GM21786 (cell line): ENCODE measurements around the gene DELE1.

Experiments
- ATAC-seq: cut with Tn5 transposase; IDR thresholded peaks from one replicate; pipeline ENCODE4 v1.9.1; 2021; ENCODE audit not compliant: unreplicated experiment

Gene DELE1, protein sequence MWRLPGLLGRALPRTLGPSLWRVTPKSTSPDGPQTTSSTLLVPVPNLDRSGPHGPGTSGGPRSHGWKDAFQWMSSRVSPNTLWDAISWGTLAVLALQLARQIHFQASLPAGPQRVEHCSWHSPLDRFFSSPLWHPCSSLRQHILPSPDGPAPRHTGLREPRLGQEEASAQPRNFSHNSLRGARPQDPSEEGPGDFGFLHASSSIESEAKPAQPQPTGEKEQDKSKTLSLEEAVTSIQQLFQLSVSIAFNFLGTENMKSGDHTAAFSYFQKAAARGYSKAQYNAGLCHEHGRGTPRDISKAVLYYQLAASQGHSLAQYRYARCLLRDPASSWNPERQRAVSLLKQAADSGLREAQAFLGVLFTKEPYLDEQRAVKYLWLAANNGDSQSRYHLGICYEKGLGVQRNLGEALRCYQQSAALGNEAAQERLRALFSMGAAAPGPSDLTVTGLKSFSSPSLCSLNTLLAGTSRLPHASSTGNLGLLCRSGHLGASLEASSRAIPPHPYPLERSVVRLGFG

DNA sequence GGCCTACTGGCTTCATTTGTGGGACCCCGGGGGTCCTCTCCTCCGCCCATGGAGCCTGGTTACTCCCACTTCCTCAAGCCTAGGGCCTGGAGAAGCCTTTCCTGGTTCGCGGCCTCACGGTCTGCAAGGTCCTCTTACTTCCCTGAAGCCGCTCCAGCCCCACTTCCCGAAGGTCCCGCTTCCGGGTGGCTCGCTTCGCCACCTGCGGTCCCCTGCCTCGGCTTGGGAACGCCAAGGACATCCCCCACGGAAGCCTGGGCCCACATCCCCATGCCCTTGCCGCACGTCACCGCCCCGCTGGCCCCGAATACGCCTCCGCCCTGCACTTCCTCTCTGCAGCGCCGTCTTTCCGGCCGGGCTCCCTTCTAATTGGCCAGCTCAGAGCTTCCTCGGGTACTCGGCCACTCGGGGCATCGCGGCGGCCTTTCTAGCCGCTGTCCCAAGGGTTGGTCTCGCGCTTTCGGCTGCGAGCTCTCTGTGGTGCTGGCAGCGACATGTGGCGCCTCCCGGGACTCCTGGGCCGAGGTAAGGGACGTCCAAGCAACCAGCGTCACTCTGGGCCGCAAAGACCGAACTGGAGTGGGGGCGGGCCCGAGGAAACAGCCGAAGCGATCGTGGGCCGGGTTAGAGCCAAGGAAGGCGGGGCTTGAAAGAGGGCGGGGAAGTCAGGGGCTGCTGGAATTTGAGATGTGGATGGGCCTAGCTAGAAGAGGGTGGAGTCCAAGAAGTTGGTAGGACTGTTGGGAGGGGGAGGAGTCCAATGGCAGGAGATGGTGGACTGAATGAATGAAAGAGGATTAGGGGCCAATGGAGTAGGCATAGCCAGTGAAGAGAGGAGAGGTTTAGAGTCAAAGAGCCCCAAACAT is at the start of gene DELE1:
Gene DELE1, plus strand, starts transcription at position 424 of the 866 bp plus-strand sequence. Its CDS starts 71 bp downstream, at position 495.
- ATAC-seq: peak; percentile 96

DNA sequence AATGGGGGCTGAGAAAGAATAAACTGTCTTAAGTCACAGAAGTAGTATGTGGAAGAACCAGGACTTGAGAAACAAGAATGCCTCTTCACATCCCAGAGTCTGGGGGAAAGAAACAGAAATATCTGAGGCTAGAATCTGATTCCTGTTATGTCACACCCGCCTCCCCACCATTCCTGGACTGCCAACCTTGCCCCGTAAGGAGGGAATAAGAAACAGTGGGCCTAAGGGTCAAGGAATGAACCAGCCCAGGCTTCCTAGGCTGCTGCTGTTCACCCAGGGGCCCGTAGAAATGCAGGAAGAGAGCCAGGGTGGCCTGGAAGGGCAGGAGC is 49.8 kb upstream of the DELE1 start:
- no peak for ATAC-seq

DNA sequence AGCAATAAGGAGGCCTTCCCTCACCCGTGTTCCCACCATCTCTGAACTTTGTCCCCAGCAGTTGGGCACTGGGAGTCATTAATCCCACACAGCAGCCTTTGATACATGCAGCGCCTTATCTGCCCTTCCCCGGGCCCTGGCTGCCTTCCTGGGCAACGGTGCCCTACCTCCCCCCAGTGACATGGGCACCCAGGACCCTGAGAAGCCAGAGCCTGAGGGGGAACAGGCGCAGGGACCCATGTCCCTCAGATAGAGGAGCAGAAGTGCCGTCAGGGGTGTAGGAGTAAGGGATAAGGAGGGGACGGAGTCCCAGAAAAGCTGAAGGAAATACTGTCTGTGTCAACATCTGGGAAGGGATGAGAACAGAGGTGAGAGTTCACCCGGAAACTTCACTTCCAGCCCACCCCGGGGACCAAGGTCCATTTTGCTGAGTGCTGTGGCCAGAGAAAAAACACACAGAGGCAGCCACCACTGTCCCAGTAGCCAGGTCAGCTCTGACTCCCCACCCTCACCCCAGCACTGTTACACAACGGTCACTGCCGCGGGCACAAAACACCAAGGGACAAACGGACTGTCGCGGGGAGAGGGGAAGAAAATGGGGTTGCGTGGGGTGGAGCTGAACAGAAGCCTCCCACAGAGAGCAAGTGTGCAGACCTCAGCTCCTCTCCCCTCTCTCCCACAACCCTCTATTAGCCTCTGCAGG is 49.3 kb upstream of the DELE1 start:
- no peak for ATAC-seq

DNA sequence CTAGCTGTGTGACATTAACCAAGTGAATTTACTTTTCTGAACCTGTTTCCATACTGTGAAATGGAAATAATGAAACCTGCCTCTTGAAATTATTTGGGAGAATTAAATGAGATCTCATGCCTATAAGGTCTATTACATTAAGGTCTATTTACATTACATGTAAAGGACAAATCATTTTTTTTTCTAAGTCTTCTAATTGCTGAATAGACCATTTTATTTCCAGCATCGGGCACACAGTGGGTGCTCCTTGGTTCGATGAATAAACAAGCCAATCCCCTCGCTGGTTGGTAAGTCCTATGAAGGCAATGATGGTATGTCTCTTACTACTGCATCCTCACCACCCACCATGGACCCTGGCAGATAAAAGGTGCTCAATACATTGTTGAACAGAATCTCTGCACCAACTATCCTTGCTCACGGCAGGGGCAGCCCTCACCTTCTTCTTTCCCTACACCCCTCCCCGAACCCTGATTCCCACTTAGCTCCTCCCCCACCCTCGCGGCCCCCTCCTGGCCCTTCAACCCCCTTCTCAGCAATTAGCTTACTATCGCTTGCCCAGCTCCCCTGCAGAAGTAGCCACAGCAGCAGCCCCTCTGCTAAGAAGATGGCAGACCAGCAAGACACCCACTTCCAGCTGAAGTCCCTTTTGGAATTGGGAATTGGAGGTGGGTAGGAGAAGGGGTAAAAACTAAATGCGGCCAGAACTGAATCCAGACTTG is 48.5 kb upstream of the DELE1 start:
- ATAC-seq: no peak

DNA sequence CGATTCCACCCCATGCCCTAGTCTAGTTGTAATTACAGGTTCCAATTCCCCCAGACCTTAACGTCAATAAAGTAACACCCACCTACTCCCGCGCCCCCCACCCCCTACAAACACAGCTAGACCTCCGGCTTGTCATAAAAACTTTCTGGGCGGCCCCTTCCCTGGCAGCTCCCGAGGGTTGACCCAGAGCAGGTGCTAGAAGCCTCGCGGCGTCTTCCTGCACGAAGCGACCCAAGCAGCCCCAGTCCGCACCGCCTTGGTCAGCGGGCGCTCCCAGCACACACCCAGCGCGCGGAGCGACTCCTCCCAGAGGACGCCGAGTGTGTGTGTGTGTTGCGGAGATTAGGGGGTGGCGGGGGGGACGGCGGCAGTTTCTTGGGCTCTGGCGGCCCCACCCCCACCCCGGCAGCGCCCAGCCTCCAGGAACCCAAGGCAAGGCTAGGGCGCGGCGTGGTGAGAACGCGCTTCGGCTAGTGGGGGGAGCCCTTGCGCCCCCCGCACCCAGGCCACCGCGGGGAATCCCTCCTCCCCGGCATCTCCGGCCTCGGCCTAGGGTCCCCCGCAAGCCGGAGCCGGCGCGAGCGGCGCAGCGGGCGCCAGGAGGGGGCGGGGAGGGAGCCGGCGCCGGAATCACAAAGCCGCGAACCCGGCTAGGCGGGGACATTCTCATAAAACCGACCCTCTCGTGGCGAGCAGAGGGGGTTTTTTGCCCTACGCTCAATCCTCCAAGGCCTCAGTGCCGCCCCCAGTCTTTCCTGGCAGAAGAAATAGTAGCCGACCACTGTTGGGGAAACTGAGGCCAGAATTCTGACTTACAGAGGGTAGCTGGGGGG is 47.7 kb upstream of the DELE1 start:
- no peak for ATAC-seq

DNA sequence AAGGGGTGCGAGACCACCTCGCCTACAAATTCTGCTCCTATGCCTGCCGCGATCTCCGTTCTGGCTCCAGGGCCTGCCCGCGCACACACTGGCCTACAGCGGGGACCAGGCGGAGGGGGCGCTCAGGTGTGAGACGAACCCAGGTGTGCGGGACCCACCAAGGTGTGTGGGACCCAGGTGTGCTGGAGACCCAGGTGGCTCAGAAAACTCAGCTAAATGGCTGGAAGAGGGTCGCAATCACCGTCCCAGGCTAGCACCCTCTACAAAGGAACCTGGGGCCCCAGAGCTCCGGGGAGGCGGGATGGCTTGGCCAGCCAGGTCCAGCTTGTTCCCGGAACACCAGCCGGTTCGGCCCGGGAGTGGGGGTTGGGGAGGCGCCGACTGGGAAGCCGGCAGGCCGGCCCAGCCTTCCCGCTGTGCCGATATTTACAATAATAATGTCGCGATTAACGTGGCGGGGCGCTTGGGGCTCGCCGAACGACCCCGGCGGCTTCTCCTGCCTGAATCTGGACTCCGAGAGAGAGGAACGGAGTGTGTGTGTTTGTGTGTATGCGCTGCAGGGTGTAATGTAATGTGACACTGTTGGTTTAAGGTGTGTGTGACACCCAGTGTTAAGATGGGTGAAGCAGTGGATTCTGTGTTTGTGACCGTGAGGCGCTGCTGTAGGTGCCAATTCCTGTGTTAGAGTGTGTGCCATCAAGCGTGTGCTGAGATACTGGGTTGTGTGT is 46.9 kb upstream of the DELE1 start:
- ATAC-seq: no peak

DNA sequence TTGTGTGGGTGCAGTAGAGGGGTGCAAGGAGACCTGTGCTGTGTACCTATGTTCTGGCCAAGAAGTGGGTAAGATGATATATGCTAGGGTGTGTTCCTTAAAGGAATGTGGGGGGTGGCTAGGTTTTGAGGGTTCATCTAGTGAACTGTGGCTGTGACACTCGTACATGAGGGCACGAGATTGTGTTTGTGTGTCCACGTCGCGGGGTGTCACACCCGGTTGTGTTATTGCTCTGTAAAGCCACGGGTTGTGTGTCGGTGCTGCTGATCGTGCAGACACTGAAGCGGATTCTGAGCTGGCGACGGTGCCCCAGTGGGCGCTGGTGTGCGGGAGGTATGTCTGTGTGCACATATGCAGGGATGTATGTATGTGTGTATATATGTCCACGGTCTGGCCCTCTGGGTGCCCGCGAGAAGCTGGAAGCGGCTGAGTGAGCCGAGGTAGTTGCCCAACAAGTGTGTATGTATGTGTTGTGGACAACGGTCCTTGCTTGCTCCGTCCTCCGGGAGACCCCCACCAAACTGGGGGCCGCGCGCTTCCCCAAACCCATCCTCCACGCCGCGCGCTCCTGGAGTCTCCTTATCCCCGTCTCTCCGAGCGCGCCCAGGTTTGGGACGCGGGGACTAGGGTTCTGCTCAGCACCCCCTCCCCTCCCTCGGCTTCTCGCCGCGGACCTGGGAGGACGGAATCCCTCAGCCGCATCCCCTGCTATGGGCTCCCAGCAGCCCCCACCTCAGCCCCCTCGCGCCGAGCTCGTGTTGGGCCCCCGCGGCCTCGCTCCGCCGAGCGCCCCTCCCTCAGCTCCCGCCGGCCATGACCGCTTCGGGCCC is 46.1 kb upstream of the DELE1 start:
- ATAC-seq: no peak

DNA sequence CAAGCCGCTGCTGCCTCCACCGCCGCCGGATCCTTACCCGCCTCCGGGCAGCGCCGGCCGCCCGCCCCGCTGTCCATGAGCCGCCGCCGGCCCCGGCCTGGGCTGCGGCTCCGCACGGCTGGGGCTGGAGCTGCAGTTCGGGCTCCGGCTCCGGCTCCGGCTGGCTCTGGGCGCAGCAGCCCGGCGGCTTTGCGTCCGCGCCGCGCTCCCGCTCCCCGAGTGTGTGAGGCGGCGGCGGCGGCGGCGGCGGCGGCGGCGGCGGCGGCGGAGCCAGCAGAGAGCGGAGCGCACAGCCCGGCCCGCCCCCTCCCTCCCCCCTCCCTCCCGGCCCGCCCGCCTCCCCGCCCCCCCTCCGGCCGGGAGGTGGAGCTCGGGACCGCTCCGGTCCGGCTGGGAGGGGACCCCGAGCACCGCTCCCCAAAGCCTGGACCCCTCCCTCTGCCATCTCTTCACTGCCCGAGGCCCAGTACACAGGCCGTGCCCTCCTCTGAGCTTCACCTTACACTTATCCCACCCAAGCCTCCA is 45.4 kb upstream of the DELE1 start, which contains the start of gene PCDH1:
Gene PCDH1, minus strand, starts transcription at position 225 of the 525 bp plus-strand sequence. Its CDS starts 148 bp downstream, at position 77.
- ATAC-seq: no peak

DNA sequence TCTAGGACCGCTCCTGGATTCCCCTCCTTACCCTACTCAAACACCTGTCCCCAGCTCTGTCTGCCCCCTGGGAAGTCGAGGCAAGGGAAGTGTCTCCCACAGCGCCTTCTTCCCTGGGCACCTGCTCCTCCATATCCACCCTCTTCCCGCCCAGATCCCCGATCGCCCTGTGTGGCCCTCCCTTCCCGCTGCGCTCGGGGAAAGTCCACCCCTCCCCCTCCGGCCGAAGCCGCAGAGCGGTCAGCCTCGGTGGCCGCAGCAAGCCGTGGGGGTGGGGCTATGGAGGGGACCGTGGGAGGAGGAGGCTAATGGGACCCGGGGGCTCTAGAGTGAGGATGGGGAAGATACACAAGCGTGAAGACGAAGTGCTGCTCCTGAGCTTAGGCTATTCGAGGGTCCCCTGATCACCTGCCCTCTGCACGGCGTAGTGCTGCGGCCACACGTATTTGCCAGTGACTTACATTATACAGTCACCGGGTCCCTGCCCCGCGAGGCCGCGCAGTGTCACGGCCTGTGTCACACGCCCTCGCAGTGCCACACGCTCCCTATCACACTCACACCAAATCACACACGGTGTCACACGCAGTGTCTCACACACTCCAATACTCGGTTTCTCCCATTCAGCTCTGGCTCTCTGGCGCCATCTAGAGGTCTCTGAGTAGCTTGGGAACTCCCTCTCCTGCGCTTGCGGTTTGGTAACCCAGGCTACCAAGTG is 44.8 kb upstream of the DELE1 start:
- ATAC-seq: peak; percentile 88

DNA sequence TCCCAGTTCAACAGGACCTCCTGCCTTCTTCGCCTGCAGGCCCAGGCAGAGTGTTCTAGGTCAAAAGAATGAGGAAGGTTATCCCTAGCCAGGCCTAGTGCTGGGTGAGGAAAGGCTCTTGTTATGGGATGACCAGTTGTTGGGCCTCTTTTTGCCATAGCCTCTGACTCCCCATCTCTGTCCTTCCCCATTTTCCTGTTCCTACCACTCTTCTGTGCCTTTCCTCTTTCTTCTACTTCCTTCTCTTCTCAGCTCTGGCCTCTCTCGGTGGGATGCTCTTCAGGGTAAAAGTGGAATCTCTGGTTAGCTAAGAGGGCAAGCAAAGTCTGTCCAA is 44.3 kb upstream of the DELE1 start:
- ATAC-seq: no peak

DNA sequence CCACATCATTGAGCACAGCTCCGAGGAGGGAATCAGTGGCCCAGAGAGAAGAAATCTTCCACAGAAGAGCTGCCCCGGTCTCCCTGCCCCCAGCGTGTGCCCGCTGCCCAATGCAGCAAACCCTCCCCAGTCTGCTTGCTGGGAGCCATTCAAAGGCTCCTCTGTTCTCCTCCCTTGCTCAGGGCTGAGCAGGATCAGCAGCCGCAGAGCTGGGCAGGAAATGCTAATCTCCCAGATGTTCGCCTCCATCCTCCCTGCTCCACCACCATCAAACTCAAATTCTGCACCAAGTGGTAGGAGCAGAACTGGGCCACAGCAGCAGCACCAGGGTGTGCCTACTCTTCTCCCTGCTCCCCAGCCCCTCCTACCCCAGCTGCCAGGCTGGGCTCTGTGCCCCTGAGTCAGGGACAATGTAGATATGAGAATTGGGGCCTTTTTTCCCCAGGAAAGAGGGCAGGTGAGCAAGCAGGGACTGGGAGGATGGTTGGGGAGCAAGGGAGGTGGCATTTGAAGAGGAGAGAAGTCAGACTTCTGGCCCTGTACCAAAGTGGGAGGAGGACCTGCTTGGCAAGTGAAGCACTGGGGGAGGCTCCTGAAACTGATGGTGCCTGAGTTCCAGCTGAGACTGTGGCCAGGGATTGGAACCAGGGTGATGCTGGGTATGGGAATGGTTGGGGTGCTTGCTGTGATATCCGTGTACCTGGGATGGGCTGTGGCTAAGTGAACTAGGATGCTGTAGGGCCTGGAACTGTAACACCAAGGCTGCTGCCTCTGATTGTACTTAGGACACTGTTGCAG is 43.5 kb upstream of the DELE1 start:
- no peak for ATAC-seq

DNA sequence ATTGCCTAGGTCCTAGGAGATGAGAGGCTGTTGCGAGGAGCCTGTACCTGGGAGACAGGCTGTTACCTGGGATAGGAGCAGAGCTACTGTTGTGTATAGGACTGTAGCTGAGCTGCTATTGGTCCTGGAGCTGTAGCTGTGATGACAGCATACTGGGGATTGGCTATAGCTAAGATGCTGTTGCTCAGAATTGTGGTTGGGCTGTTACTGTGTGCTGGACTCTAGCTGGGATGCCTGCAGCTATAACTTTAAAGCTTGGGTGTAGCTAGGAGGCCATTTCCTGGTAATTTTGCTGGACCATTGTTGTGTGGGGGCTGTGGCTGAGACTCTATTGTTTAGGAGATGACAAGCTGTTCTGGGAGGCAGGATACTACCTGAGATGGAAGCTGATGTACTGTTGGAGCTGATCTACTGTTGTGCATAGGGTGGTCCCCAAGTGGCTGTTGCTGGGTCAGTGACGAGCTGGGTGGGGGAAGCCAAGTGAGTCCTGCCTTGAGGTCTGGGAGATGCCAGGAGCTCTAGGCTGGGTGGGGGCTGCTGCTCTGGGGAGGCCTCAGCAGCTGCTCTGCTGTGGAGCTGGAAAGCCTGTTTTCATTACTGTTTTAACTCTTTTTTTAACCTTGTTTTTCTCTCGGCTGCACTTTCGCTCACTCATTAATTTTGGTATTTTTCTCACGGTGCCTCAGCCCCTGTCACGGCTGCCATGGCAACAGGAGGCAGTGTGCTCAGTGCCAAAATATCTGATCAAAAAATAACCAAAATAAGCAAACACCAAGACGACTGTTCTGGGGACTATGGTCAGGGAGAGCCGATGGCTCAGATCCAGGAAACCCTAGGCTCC is 42.5 kb upstream of the DELE1 start:
- ATAC-seq: no peak

DNA sequence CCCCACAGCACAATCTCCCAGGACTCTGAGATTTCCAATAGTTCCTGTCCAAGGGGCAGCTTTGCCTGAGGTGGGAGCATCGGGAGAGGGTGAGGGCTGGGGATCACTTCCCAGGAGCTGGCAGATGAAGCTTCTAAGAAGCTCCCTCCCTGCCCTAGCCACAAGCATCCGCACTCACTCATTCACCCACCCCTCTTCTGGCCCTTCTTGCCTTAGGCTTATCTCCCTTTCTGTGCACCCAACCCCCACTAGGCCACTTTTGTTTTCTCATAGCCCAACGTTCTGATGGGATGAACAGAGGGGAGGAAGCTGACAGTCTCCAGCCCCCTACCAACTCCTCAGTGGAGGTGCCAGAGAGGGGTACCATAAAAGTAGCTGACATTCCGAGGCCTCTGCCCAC is 41.8 kb upstream of the DELE1 start:
- ATAC-seq: no peak

DNA sequence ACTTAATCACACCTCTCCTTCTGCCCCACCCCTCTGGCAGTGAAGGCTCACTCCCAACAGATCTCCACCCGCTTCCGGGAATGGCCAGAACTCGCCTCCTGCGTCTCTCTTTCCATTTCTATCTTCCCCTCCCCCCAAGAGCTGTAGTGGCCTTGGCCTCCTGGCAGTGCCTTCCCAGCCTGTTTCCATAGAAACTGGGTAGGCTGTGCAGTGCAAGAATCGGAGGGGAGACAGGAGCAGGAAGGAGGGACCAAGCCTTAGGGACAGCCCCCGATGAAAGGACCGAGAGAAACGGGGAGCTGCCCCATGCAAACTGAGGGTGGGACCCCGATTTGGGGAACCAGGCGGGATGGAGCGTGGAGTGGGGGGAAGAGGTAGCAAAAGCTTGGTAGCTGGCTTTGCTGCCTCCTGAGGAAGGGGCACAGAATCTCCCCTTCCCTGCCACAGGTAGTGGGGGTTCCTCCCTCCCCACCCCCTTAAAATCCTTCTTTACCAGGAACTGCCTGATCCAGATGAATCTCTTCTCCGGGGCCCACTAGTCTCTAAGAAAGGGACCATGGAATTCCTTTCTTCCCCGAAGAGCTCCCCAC is 41.0 kb upstream of the DELE1 start:
- ATAC-seq: no peak

DNA sequence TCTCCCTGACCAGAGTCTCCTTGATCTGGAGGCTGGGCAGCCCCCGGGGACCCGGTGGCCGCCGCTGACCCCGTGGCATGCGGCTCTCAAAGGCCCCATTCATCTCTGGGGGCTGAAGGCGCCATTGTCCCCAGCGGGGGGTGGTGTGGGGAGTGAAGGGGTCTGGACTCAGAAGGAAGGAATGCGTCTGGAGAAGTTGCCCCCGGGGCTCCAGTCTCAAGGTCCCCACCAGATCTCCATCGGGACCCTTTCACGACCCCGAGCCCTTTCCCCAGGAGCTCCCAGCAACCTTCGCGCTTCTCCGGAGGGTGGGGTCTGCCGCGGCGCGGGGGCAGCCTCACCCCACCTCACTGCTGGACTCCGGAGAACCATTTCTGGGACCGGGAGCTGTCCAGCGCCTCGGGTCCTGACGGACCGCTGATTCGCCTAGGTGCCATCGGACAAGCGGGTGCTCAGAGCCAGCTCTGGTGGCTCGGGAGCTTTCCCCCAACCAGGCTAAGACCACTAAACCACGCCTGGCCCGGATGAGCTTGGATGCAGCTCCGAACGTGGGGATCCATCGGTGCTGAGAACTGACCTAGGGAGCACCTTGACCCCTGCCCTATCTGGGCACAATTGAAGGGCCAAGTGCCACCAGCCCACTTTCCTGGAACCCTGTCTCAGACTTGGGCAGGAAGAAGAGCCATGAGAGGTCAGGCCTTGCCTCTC is 40.3 kb upstream of the DELE1 start:
- ATAC-seq: no peak
